Nephron (organoid): ENCODE data around the gene FBN3.

Experiments used
- H3K27ac Mint-ChIP-seq, 3 experiments: 2 replicates each; pipeline ENCODE4 v1.8.0; 2020; ENCODE audit warnings: mixed read lengths in 3 of 3, mild to moderate bottlenecking in 2 of 3, moderate library complexity in 1 of 3
- H3K27me3 Mint-ChIP-seq: 2 replicates; pipeline ENCODE4 v1.8.0; 2021; ENCODE audit warnings: low read depth, mild to moderate bottlenecking, moderate library complexity, mixed read lengths
- H3K36me3 Mint-ChIP-seq: 2 replicates; pipeline ENCODE4 v1.8.0; 2020; ENCODE audit warnings: low read depth, mixed read lengths
- H3K4me1 Mint-ChIP-seq: 2 replicates; pipeline ENCODE4 v1.8.0; 2020; ENCODE audit warnings: mixed read lengths
- H3K4me3 Mint-ChIP-seq, 3 experiments: 2 replicates each; pipeline ENCODE4 v1.8.0; 2020; ENCODE audit warnings: mild to moderate bottlenecking in 3 of 3, mixed read lengths in 3 of 3, moderate library complexity in 2 of 3
- H3K9me3 Mint-ChIP-seq: 2 replicates; pipeline ENCODE4 v1.8.0; 2020; ENCODE audit warnings: mixed read lengths
- TF ChIP-seq, protein P1 (sequence below), 3 experiments: fragments of 200-600 bp; sonication (generic); IDR thresholded peaks; one replicate each; pipeline ENCODE4 v1.5.0; 2021; ENCODE audit warnings: antibody characterized with exemption in 3 of 3; ENCODE audit not compliant: unreplicated experiment in 3 of 3

The FBN3 gene

DNA sequence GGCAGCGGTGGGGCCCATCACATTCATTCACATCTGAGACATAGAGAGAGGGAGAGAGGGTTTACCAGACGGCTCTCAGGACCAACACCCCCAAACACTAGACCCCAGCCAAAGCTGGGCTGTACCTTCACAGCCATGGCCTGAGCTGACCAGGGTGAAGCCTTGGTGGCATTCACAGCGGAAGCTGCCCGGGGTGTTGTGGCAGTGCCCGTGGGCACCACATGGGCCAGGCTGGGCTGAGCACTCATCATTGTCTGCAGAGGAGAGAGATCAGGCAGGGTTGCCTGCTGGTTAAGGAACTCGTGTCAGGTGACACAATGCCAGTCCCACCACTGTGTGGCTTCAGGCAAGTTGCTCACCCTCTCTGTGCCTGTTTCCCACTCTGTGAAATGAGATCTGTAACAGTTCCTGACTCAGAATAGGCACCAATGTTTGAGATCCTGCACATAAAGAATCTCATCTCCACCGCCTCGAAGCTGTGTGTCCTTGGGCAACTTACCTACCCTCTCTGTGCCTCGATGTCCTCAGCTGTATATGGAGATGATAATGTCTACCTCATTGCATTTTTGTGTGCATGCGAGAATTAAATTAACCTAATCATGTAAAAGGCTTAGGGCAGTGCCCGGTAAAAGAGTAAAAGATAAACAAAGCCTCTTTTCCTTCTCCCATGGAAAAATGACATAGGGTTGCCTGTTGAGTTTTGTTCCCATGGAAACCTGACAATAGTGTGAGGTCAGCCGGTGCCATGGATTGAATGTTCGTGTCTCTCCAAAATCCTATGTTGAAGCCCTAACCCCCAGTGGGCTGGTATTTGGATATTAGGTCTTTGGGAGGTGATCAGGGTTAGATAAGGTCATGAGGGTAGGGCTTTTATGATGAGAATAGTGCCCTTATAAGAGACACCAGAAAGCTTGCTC, 74.0 kb downstream of the FBN3 start:
- Mint-ChIP-seq H3K4me3 (no peak overlapping the region), H3K4me1 (no peaks in the 10 kb centered on the region), H3K36me3 (peaks cover 73% of the 10 kb centered on the region), H3K27me3 (no peaks in the 10 kb centered on the region), H3K27ac (no peak overlapping the region), H3K9me3 (peaks cover 3% of the 10 kb centered on the region)
- TF ChIP-seq, protein P1, sequence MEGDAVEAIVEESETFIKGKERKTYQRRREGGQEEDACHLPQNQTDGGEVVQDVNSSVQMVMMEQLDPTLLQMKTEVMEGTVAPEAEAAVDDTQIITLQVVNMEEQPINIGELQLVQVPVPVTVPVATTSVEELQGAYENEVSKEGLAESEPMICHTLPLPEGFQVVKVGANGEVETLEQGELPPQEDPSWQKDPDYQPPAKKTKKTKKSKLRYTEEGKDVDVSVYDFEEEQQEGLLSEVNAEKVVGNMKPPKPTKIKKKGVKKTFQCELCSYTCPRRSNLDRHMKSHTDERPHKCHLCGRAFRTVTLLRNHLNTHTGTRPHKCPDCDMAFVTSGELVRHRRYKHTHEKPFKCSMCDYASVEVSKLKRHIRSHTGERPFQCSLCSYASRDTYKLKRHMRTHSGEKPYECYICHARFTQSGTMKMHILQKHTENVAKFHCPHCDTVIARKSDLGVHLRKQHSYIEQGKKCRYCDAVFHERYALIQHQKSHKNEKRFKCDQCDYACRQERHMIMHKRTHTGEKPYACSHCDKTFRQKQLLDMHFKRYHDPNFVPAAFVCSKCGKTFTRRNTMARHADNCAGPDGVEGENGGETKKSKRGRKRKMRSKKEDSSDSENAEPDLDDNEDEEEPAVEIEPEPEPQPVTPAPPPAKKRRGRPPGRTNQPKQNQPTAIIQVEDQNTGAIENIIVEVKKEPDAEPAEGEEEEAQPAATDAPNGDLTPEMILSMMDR (IDR thresholded peaks at IDR 0.05; ENCODE audit: unreplicated experiment in 3 of 3), result no peak

DNA sequence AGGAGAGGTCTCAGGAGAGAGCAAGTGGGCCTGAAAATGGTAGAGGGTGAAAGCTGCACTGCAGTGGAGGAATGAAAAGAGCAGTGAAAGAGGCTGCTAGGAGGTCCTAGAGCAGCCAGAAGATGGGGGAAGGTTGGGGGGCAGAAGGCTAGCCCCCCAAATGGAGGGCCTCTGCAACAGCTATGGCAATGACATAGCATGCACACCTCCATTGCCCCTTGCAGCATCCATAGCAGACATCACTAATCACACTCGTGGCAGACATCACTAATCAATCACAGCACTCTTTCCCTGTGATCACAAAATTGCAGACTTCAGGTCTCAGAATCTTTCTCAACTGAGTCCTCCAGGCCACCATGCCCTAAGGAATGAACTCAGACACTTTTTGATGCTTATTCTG, 74.9 kb downstream of the FBN3 start:
- TF ChIP-seq, protein P1 (IDR thresholded peaks at IDR 0.05; ENCODE audit: unreplicated experiment in 3 of 3), result no peak
- H3K9me3 Mint-ChIP-seq, result peaks cover 10% of the 10 kb centered on the region
- H3K4me3 Mint-ChIP-seq, result no peak overlapping the region
- H3K27me3 Mint-ChIP-seq, result no peaks in the 10 kb centered on the region
- H3K27ac Mint-ChIP-seq, result no peak overlapping the region
- H3K36me3 Mint-ChIP-seq, result peaks cover 73% of the 10 kb centered on the region
- H3K4me1 Mint-ChIP-seq, result no peaks in the 10 kb centered on the region

DNA sequence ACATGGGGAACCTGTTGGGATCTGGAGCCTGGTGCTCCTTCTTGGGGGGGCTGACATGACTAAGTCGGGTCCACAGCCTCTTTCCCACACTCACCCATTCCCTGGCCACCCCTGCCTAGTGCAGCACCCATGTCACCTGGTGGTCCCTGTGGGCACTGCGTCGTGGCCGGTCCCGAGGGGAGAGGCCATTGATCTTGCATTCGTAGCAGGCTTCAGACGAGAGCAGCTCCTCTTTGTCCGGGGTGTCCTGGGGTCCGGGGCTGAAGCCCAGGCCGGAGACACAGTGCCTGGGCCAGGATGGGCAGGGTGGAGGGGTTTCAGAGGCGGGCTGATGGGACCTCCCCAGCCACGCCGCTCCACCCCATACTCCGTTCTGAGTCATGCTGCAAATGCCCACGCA, 77.5 kb downstream of the FBN3 start:
- H3K27me3 Mint-ChIP-seq, result no peaks in the 10 kb centered on the region
- no peaks in the 10 kb centered on the region for H3K4me1 Mint-ChIP-seq
- TF ChIP-seq, protein P1 (IDR thresholded peaks at IDR 0.05; ENCODE audit: unreplicated experiment in 3 of 3), result no peak
- peaks cover 78% of the 10 kb centered on the region for H3K36me3 Mint-ChIP-seq
- H3K27ac Mint-ChIP-seq, result no peak overlapping the region
- peaks cover 12% of the 10 kb centered on the region for H3K9me3 Mint-ChIP-seq
- no peak overlapping the region for H3K4me3 Mint-ChIP-seq

DNA sequence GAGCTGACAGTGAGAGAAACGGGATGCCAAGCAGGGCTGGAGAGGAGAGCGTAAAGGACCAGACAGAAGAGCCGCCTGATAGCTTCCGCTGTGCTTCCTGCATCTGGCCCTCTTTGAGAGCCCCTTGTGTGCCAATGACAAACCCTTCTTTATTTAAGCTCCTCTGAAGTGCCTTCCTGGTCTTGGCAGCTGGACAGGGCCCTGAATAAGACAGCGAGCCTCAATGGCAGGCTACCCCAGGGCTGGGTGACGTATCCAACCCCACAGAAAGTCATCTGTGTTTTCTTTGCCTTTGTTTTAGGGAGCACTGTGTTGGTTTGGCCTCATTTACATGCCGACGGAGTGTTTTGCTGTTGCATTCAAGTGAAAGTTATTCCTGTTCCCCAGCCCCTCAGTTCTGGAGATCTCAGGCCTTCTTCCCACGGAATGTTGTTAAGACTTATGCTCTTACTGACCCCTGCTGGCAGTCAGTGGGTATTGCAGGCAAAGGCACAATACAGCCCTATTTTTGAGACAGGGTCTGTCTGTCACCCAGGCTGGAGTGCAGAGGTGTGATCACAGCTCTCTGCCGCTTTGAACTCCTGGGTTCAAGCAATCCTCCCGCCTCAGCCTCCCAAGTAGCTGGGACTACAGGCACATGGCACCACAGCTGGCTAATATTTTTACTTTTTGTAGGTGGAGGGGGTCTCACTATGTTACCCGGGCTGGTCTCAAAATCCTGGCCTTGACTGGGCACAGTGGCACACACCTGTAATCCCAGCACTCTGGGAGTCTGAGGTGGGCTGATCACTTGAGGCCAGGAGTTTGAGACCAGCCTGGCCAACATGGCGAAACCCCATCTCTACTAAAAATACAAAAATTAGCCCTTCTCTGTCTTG, 80.1 kb downstream of the FBN3 start:
- TF ChIP-seq, protein P1 (IDR thresholded peaks at IDR 0.05; ENCODE audit: unreplicated experiment in 3 of 3), result peak; percentile 25 to 46 (median 43)
- H3K4me3 Mint-ChIP-seq, result no peak overlapping the region
- H3K27me3 Mint-ChIP-seq, result no peaks in the 10 kb centered on the region

DNA sequence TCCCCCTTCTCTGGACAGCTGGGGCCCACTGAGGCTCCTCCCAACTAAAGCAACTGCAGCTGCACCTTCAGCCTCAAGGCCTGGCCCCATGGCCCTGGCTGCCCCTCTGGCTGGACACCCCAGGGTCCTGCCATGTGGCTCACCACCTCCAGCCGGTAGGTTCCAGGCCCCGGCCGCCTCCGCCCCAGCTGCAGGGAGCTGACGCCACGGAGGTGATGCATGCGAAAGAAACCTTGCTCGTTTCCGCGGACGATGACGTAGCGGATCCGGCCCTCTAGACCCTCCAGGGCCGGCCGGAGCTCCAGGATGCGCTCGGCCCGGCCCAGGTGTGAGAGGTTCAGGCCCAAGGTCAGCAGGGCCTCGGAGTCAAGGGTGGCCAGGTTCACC, 83.5 kb downstream of the FBN3 start:
- Mint-ChIP-seq H3K27me3 (no peaks in the 10 kb centered on the region), H3K4me1 (no peaks in the 10 kb centered on the region), H3K9me3 (peaks cover 10% of the 10 kb centered on the region), H3K27ac (no peak overlapping the region), H3K36me3 (peaks cover 32% of the 10 kb centered on the region), H3K4me3 (no peak overlapping the region)
- TF ChIP-seq, protein P1 (IDR thresholded peaks at IDR 0.05; ENCODE audit: unreplicated experiment in 3 of 3), result no peak

More for the DNA sequence above, 80.1 kb downstream of the FBN3 start:
- H3K9me3 Mint-ChIP-seq, result peaks cover 12% of the 10 kb centered on the region
- peaks cover 62% of the 10 kb centered on the region for H3K36me3 Mint-ChIP-seq
- H3K4me1 Mint-ChIP-seq, result no peaks in the 10 kb centered on the region
- no peak overlapping the region for H3K27ac Mint-ChIP-seq
